H9 (cell line): ENCODE measurements around the gene ARL5A. TPM values are rescaled to one million over a fixed set of nuclear protein-coding genes. Genes with fewer than 3 reads are reported as not detected.

Source experiments
- DNase-seq: peaks from one replicate; pipeline ENCODE4 v3.0.0-alpha.2; 2017
- H2AFZ ChIP-seq: one replicate; pipeline ENCODE4 v1.6.1; 2013; ENCODE audit warnings: mild to moderate bottlenecking, low read length, control low read depth, moderate library complexity
- H2AK5ac ChIP-seq: 2 replicates; pipeline ENCODE4 v1.6.1; 2013; ENCODE audit warnings: low read length, control low read depth, mixed read lengths; ENCODE audit not compliant: insufficient read length
- H2BK120ac ChIP-seq: one replicate; pipeline ENCODE4 v1.6.1; 2013; ENCODE audit warnings: low read depth, mild to moderate bottlenecking, low read length, control low read depth, inconsistent platforms; ENCODE audit not compliant: poor library complexity, severe bottlenecking
- H2BK12ac ChIP-seq: 2 replicates; pipeline ENCODE4 v1.6.1; 2013; ENCODE audit warnings: low read length, control low read depth, mixed read lengths, low read depth; ENCODE audit not compliant: insufficient read length
- H2BK15ac ChIP-seq: 2 replicates; pipeline ENCODE4 v1.6.1; 2013; ENCODE audit warnings: low read depth, low read length, control low read depth
- H2BK20ac ChIP-seq: one replicate; pipeline ENCODE4 v1.6.1; 2013; ENCODE audit warnings: low read depth, mild to moderate bottlenecking, low read length, control low read depth, inconsistent platforms; ENCODE audit not compliant: poor library complexity, severe bottlenecking
- H2BK5ac ChIP-seq: 2 replicates; pipeline ENCODE4 v1.6.1; 2013; ENCODE audit warnings: low read length, control low read depth, mixed read lengths; ENCODE audit not compliant: insufficient read length
- H3K14ac ChIP-seq: 2 replicates; pipeline ENCODE4 v1.6.1; 2013; ENCODE audit warnings: low read length, control low read depth; ENCODE audit not compliant: insufficient read depth
- H3K18ac ChIP-seq: 2 replicates; pipeline ENCODE4 v1.6.1; 2013; ENCODE audit warnings: low read depth, mild to moderate bottlenecking, mixed read lengths, low read length, control low read depth; ENCODE audit not compliant: insufficient read length
- H3K23ac ChIP-seq: 2 replicates; pipeline ENCODE4 v1.6.1; 2013; ENCODE audit warnings: low read length, control low read depth, mixed read lengths, low read depth; ENCODE audit not compliant: insufficient read length
- H3K23me2 ChIP-seq: 2 replicates; pipeline ENCODE4 v1.6.1; 2013; ENCODE audit warnings: low read depth, mild to moderate bottlenecking, mixed read lengths, low read length, control low read depth; ENCODE audit not compliant: insufficient read length, poor library complexity, severe bottlenecking
- H3K27ac ChIP-seq: 2 replicates; pipeline ENCODE4 v1.5.1; 2013; ENCODE audit warnings: low read length, control low read depth, mixed read lengths, low read depth; ENCODE audit not compliant: insufficient read length
- H3K27me3 ChIP-seq: 2 replicates; pipeline ENCODE4 v1.6.1; 2013; ENCODE audit warnings: low read length, control low read depth, inconsistent platforms; ENCODE audit not compliant: insufficient read depth
- H3K4ac ChIP-seq: 2 replicates; pipeline ENCODE4 v1.6.1; 2013; ENCODE audit warnings: low read depth, mild to moderate bottlenecking, control low read depth, inconsistent platforms, low read length, moderate library complexity
- H3K4me1 ChIP-seq: 2 replicates; pipeline ENCODE4 v1.6.1; 2013; ENCODE audit warnings: low read length, control low read depth, inconsistent platforms; ENCODE audit not compliant: insufficient read depth
- H3K4me2 ChIP-seq: 2 replicates; pipeline ENCODE4 v1.6.1; 2013; ENCODE audit warnings: low read length, control low read depth, mixed read lengths; ENCODE audit not compliant: insufficient read length, insufficient read depth
- H3K56ac ChIP-seq: 2 replicates; pipeline ENCODE4 v1.6.1; 2013; ENCODE audit warnings: low read depth, mild to moderate bottlenecking, mixed read lengths, low read length, control low read depth; ENCODE audit not compliant: insufficient read length
- H3K79me1 ChIP-seq: 2 replicates; pipeline ENCODE4 v1.6.1; 2013; ENCODE audit warnings: low read depth, mild to moderate bottlenecking, moderate library complexity, low read length, control low read depth, inconsistent platforms; ENCODE audit not compliant: insufficient read depth, poor library complexity, severe bottlenecking
- H3K79me2 ChIP-seq: 2 replicates; pipeline ENCODE4 v1.6.1; 2013; ENCODE audit warnings: low read length, control low read depth, inconsistent platforms; ENCODE audit not compliant: insufficient read depth
- H3K9ac ChIP-seq: 2 replicates; pipeline ENCODE4 v1.6.1; 2013; ENCODE audit warnings: low read length, control low read depth, mixed read lengths; ENCODE audit not compliant: insufficient read length; ENCODE audit errors: extremely low read depth
- H3K9me3 ChIP-seq: one replicate; pipeline ENCODE4 v1.6.1; 2013; ENCODE audit warnings: low read depth, low read length, inconsistent platforms; ENCODE audit not compliant: control insufficient read depth
- H3T11ph ChIP-seq: one replicate; pipeline ENCODE4 v1.6.1; 2013; ENCODE audit warnings: mild to moderate bottlenecking, low read length, control low read depth, inconsistent platforms
- H4K20me1 ChIP-seq: one replicate; pipeline ENCODE4 v1.6.1; 2013; ENCODE audit not compliant: control insufficient read depth, insufficient read length, insufficient read depth
- H4K5ac ChIP-seq: 2 replicates; pipeline ENCODE4 v1.6.1; 2013; ENCODE audit warnings: low read depth, mild to moderate bottlenecking, mixed read lengths, low read length, control low read depth; ENCODE audit not compliant: insufficient read length
- H4K8ac ChIP-seq: replicated peaks from 2 replicates; pipeline ENCODE4 v1.6.1; 2013; ENCODE audit warnings: low read length, control low read depth, mixed read lengths, low read depth; ENCODE audit not compliant: insufficient read length
- H4K91ac ChIP-seq: 2 replicates; pipeline ENCODE4 v1.6.1; 2013; ENCODE audit warnings: low read depth, mild to moderate bottlenecking, moderate library complexity, mixed read lengths, low read length, control low read depth; ENCODE audit not compliant: insufficient read length
- H3K27ac Mint-ChIP-seq, 3 experiments: 2 replicates in 2 of 3; 3 replicates in 1 of 3; pipeline ENCODE4 v1.8.0; 2020 to 2021; ENCODE audit warnings: mixed read lengths in 3 of 3, mild to moderate bottlenecking in 1 of 3, moderate library complexity in 1 of 3
- H3K27me3 Mint-ChIP-seq: 2 replicates; pipeline ENCODE4 v1.8.0; 2021; ENCODE audit warnings: low read depth, mild to moderate bottlenecking, moderate library complexity, mixed read lengths
- H3K36me3 Mint-ChIP-seq, 3 experiments: 2 replicates in 2 of 3; 3 replicates in 1 of 3; pipeline ENCODE4 v1.8.0; 2020 to 2021; ENCODE audit warnings: low read depth in 3 of 3, mixed read lengths in 3 of 3; ENCODE audit not compliant: insufficient read depth in 1 of 3
- H3K4me1 Mint-ChIP-seq, 2 experiments: 2 replicates each; pipeline ENCODE4 v1.8.0; 2020; ENCODE audit warnings: mixed read lengths in 2 of 2
- H3K4me3 Mint-ChIP-seq, 2 experiments: 2 replicates in 1 of 2; 3 replicates in 1 of 2; pipeline ENCODE4 v1.8.0; 2020 to 2021; ENCODE audit warnings: mild to moderate bottlenecking in 2 of 2, mixed read lengths in 2 of 2, moderate library complexity in 1 of 2
- H3K9me3 Mint-ChIP-seq, 2 experiments: 2 replicates in 1 of 2; 3 replicates in 1 of 2; pipeline ENCODE4 v1.8.0; 2020; ENCODE audit warnings: mild to moderate bottlenecking in 2 of 2, mixed read lengths in 2 of 2, moderate library complexity in 1 of 2
- WGBS: extraction: QIAGEN DNeasy Blood & Tissue Kit; methylation state at CpG from one replicate; pipeline ENCODE4 v1.1.7; 2013; ENCODE audit warnings: missing lambda C conversion rate, low lambda C conversion rate, mixed read lengths; ENCODE audit not compliant: insufficient read length; ENCODE audit errors: extremely low coverage; 5-methylcytosine and 5-hydroxymethylcytosine counted together
- total RNA-seq: library from RNA; stranded (reverse); gene quantifications from 2 replicates; pipeline ENCODE4 v1.2.1, GENCODE V29; 2021
- TF ChIP-seq, protein P1 (sequence below): fragments of 200-600 bp; sonication (generic); conservative IDR thresholded peaks from 3 replicates; pipeline ENCODE4 v1.8.0; 2021; ENCODE audit warnings: antibody characterized with exemption, mild to moderate bottlenecking

ARL5A gene
- total RNA-seq, 1 experiment from 2014 or later, result 66.7 TPM

DNA sequence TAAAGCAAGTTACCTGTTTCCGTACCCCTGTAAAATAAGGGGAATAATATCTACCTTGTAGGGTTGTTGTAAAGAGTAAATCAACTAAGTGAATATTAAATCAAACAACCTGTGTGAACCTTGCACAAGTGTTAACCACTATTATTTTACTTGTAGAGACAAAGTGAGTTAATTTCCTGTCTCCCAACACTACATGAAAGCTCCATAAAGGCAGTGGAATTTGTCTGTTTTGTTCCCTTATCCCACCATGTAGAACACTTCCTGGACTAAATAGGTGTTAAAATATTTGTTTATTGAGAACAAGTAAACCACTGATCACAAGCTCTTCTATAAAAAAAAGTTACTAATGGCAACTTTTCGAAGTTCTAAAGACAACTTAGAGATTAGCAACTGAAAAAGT lies 3.3 kb downstream of the ARL5A start:
- peaks cover 60 to 63% of the 10 kb centered on the region in 2 experiments for H3K4me1 Mint-ChIP-seq

More for the DNA sequence above, 3.3 kb downstream of the ARL5A start:
- Histone ChIP-seq H3K4me2 (no peak overlapping the region), H3K9me3 (no peaks in the 10 kb centered on the region), H2AK5ac (no peak overlapping the region), H3K79me2 (peaks cover 47% of the 10 kb centered on the region), H2BK12ac (no peak overlapping the region), H4K91ac (no peak overlapping the region), H3K56ac (no peak overlapping the region), H2BK20ac (no peak overlapping the region), H2BK120ac (no peak overlapping the region), H3K27ac (no peak overlapping the region), H3K23ac (no peak overlapping the region), H3K4ac (no peak overlapping the region), H3T11ph (no peak overlapping the region), H3K18ac (no peak overlapping the region), H3K27me3 (no peaks in the 10 kb centered on the region), H2AFZ (no peak overlapping the region), H2BK15ac (no peak overlapping the region), H3K79me1 (peaks cover 3% of the 10 kb centered on the region), H3K14ac (no peak overlapping the region), H3K9ac (no peak overlapping the region), H3K4me1 (peaks cover 8% of the 10 kb centered on the region; the same call in 1 of the 2 replicates), H4K8ac (no peak overlapping the region), H4K20me1 (no peaks in the 10 kb centered on the region), H4K5ac (no peak overlapping the region), H3K23me2 (no peaks in the 10 kb centered on the region), H2BK5ac (no peak overlapping the region)
- DNase-seq, result no peak
- Mint-ChIP-seq H3K36me3 (peaks cover 0 to 8% (median 2%) of the 10 kb centered on the region in 3 experiments; a peak in 2 of 7 replicates), H3K27ac (no peak overlapping the region), H3K9me3 (no peaks in the 10 kb centered on the region), H3K27me3 (no peaks in the 10 kb centered on the region), H3K4me3 (no peak overlapping the region)
- no CpG with 5 or more reads among the region's 2 CpGs for WGBS
- TF ChIP-seq, protein P1, sequence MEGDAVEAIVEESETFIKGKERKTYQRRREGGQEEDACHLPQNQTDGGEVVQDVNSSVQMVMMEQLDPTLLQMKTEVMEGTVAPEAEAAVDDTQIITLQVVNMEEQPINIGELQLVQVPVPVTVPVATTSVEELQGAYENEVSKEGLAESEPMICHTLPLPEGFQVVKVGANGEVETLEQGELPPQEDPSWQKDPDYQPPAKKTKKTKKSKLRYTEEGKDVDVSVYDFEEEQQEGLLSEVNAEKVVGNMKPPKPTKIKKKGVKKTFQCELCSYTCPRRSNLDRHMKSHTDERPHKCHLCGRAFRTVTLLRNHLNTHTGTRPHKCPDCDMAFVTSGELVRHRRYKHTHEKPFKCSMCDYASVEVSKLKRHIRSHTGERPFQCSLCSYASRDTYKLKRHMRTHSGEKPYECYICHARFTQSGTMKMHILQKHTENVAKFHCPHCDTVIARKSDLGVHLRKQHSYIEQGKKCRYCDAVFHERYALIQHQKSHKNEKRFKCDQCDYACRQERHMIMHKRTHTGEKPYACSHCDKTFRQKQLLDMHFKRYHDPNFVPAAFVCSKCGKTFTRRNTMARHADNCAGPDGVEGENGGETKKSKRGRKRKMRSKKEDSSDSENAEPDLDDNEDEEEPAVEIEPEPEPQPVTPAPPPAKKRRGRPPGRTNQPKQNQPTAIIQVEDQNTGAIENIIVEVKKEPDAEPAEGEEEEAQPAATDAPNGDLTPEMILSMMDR, result no peak
